ENCODE results near the gene CRYZL1.

The CRYZL1 gene

GRCh38 chr21:33664135-33664534 lies 22.6 kb upstream of the CRYZL1 start:
- no peak for DNase-seq (ENCODE audit: low read depth, low spot score)
- no peak overlapping the region for H3K4me3 ChIP-seq (ENCODE audit: low read length)

DNA sequence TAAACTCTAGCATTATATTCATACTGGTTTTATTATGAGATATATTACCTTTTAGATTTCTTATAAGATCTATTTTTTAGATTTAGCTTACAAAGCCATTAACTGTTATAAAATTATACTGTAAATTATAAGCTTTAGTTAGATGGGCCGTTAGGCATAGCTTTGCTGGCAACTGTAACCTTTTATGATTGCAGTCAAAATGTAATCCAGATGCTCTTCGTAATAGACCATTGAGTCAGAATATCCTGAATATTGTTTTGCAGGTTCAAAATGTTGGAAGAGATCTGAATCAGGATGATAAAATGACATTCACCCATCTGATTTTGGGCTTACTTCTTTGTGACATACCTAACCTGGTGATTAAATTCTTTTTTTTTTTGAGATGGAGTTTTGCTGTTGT lies 21.7 kb upstream of the CRYZL1 start:
- no peak overlapping the region for H3K4me3 ChIP-seq (ENCODE audit: low read length)
- no peak for DNase-seq (ENCODE audit: low read depth, low spot score)

DNA sequence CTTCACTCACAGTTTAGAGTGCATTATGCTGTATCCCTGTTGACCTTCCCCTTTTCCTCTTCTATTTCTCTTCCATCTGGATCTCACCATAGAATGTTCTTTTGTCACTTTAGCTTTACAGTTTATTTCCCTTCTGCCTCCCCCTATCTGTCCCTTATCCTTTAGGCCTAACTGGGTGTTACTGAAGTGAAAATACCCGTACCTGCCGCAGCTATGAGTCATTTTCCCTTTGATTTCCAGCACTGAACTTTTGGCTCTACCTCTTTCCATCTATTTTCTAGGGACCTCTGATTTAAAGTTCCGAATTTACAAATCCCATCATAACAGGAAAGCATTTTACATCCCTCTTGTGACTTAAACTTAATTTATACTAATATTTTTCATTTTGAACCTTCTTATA lies 20.5 kb upstream of the CRYZL1 start:
- H3K4me3 ChIP-seq (ENCODE audit: low read length), result no peak overlapping the region
- DNase-seq (ENCODE audit: low read depth, low spot score), result no peak

- H3K4me3 ChIP-seq (ENCODE audit: low read length), result no peak overlapping the region
- no peak for DNase-seq (ENCODE audit: low read depth, low spot score)
Observed at GRCh38 chr21:33661146-33661545, 19.6 kb upstream of the CRYZL1 start.

- DNase-seq (ENCODE audit: low read depth, low spot score), result no peak
- H3K4me3 ChIP-seq (ENCODE audit: low read length), result no peak overlapping the region
Observed at GRCh38 chr21:33660406-33660805, 18.9 kb upstream of the CRYZL1 start.

GRCh38 chr21:33659568-33659949 lies 18.0 kb upstream of the CRYZL1 start:
- no peak for DNase-seq (ENCODE audit: low read depth, low spot score)
- no peak overlapping the region for H3K4me3 ChIP-seq (ENCODE audit: low read length)

DNA sequence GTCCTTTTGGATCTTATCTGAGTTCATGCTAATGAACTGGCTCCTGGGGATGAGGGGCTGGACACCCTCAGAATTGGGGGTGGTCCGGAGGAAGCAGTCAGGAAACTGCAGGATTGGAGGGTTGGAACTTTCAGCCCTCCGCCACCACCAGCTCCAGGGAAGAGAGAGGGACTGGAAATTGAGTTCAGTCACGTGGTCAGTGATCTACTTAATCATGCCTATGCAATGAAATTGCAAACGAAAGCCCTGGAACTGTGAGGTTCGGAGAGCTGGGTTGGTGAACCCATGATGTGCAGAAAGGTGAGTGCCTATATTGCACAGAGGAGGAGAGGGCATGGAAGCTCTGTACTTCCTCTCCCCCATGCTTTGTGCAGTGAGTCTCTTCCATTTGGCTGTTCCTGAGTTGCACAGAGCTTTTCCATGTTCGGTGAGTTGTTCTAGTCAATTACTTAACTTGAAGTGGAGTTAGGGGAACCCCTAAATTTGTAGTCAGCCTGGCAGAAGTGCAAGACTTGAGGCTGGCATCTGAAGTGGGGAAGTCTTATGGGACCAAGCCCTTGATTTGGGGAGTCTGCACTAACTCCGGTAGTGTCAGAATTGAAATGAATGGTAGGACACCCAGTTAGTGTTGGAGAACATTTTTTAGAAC lies 17.5 kb upstream of the CRYZL1 start:
- DNase-seq (ENCODE audit: low read depth, low spot score), result no peak
- H3K4me3 ChIP-seq (ENCODE audit: low read length), result no peak overlapping the region

- H3K4me3 ChIP-seq (ENCODE audit: low read length), result no peak overlapping the region
- no peak for DNase-seq (ENCODE audit: low read depth, low spot score)
Observed at GRCh38 chr21:33657124-33657820, 15.7 kb upstream of the CRYZL1 start.

DNA sequence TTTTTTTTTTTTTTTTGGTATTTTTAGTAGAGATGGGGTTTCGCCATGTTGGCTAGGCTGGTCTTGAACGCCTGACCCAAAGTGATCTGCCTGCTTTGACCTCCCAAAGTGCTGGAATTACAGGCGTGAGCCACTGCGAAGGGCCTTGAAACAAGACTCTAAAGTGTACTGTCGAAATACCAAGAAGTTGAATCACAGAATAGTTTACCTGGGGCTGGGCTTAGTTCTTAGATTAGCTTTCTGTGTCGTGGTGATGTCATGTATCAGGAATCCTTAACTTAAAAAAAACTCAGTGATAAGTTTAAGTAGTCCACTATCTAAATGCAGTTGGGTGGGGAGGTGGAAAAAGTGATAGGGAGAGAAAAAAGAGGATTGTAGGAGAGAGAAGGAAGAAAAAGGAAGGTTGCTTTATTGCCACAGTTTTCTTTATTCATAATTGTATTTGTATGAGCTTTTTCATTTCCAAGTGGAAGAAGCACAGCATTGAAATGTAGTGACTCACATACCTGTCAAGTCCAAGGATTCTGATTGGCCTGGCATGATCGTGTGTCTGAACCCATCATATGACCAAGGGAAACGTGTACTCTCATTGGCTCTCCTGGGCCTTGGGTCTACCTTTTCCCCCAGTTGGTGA lies 14.2 kb upstream of the CRYZL1 start:
- no peak for DNase-seq (ENCODE audit: low read depth, low spot score)
- H3K4me3 ChIP-seq (ENCODE audit: low read length), result no peak overlapping the region

- H3K4me3 ChIP-seq (ENCODE audit: low read length), result no peak overlapping the region
- no peak for DNase-seq (ENCODE audit: low read depth, low spot score)
Observed at GRCh38 chr21:33654412-33654811, 12.9 kb upstream of the CRYZL1 start.

DNA sequence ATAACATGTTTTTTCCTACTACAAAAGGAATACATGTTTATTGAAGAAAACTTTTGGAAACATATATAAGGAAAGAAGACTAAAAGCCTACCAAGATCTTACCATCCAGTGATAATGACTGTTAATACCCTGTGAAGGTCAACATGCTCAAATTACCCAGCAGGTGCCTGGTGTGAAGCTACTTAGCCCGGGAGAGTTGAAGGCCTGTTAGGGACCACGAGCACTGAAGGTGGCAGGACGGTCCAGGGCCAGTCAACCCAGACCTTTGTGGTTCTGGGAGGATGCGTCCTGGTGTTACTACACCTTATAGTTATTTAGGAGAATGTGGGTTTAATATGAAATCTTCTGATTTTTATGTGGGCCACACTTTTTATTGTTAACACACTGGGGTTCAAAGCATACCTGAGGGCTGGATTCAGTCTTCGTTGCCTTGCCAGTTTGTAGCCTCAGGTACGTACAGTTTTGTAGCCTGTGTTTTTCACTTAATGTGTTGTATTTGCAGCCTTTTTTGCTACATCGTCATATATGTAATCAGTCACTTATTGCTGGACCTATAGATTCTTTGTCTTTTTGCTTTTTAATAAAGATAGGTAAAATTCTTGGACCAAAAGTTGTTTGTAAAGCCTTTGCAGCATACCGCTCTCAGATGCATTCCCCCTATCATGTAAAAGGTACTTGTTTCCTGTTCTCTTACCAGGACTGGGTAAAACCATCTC lies 10.6 kb upstream of the CRYZL1 start:
- H3K4me3 ChIP-seq (ENCODE audit: low read length), result no peak overlapping the region
- no peak for DNase-seq (ENCODE audit: low read depth, low spot score)

- H3K4me3 ChIP-seq (ENCODE audit: low read length), result no peak overlapping the region
- no peak for DNase-seq (ENCODE audit: low read depth, low spot score)
Observed at GRCh38 chr21:33650929-33651509, 9.5 kb upstream of the CRYZL1 start.

- DNase-seq (ENCODE audit: low read depth, low spot score), result no peak
- H3K4me3 ChIP-seq (ENCODE audit: low read length), result no peak overlapping the region
Observed at GRCh38 chr21:33650230-33650629, 8.7 kb upstream of the CRYZL1 start.

GRCh38 chr21:33648555-33648954 lies 7.0 kb upstream of the CRYZL1 start:
- no peak for DNase-seq (ENCODE audit: low read depth, low spot score)
- H3K4me3 ChIP-seq (ENCODE audit: low read length), result no peak overlapping the region

DNA sequence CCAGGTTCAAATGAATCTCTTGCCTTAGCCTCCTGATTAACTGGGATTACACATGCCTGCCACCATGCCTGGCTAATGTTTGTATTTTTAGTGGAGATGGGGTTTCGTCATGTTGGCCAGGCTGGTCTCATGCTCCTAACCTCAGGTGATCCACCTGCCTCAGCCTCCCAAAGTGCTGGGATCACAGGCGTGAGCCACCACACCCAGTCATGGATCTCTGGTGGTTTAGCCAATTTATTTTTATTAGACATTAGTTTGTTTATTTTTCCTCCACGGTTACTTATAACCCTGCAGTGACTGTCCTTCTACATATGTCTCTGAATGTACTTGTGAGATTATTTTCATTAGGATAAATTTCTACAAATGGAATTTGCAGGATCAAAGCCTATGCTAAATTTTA lies 6.0 kb upstream of the CRYZL1 start:
- no peak overlapping the region for H3K4me3 ChIP-seq (ENCODE audit: low read length)
- no peak for DNase-seq (ENCODE audit: low read depth, low spot score)

DNA sequence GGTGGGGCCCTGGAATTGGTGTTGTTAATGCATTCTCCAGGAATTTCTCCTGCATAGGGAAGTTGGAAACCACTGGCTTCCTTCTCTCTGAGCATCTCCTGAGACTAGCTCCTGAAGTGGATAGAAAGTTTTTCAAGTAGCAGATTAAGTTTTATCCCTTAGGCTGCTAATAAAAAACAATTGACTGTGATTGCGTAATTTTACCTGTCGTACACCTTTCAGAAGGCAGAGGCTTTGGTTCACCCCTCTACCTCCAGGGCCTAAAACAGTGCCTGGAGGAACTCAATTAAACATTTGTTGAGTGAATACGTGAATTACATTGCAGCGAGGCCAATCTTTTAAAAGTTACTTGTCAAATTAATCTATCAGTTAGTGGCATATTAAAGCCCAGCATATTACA lies 4.2 kb upstream of the CRYZL1 start:
- DNase-seq (ENCODE audit: low read depth, low spot score), result no peak
- H3K4me3 ChIP-seq (ENCODE audit: low read length), result no peak overlapping the region

DNA sequence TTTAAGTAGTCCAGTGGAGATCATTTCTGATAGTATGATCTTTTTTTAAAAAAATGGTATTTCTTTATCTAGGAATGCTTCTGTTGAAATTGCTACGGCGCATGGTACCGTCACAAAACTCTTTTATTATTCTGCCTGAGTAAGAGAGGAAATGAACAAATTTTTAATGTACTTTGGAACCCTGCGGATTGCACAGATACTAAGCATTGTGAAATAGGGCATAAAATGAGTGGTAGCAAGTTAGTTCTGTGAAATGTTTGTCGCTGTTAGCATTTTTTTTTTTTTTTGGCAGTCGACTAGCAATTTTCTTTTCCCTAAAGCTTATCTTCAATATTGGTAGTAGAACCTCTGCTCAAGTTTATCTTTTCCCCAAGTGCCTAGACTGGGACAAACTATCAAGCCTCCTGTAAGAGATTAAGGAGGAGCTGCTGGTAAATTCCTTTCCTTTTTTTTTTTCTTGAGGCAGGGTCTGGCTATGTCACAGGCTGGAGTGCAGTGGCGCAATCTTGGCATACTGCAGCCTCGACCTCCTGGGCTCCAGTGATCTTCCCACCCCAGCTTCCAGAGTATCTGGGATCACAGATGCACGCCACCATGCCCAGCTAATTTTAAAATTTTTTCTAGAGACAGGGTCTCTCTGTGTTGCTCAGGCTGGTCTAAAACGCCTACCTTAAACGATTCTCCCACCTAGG lies 3.0 kb upstream of the CRYZL1 start:
- DNase-seq (ENCODE audit: low read depth, low spot score), result no peak
- H3K4me3 ChIP-seq (ENCODE audit: low read length), result no peak overlapping the region

DNA sequence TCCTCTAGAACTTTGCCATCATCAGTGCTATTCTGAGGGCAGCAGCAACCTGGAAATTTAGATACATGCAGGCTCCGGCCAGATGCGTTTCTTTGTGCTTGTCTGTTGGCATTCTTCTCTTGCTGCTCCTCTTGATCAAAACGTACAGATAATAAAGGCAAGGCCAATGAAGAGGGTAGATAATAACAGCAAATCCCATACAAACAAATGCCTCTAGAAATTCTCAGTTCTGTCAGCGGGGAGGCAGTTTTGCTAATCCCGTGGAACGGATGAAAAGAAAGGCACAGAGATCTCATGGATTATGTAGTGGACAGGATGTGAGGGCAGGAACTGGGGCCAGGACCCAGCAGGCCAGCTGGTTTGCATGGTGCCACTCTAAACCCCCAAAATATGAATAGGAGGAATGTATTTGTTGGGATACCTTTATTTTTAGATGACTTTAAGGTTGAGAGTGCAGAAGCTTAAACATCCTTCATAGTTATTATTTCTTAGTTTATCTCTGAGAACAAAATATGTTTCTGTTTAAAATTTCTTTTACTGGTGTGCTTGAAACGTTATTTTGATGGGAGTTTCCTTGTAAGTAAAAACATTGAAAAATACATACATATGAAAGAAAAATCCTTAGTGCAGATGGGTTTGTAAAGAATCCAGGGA lies 2.2 kb upstream of the CRYZL1 start:
- DNase-seq (ENCODE audit: low read depth, low spot score), result no peak
- H3K4me3 ChIP-seq (ENCODE audit: low read length), result peak overlapping the region; percentile 92

Data from Jurkat, Clone E6-1 (cell line).